K562 (cell line): ENCODE measurements around the gene LLCFC1. TPM values are rescaled to one million over a fixed set of nuclear protein-coding genes. Genes with fewer than 3 reads are reported as not detected.

Experiments used
- CC2D1A ChIP-seq: fragments of 450-650 bp; IDR thresholded peaks from 2 replicates; pipeline ENCODE4 v1.6.1; 2017; ENCODE audit warnings: mild to moderate bottlenecking
- DEAF1 ChIP-seq: fragments of 450-650 bp; formaldehyde crosslinking; IDR thresholded peaks from 2 replicates; pipeline ENCODE4 v1.4.0; 2020; ENCODE audit warnings: mild to moderate bottlenecking, moderate library complexity
- FOXJ3 ChIP-seq: sonication (generic); formaldehyde crosslinking; IDR thresholded peaks from 2 replicates; pipeline ENCODE4 v1.4.0; 2020; ENCODE audit warnings: mild to moderate bottlenecking, missing genetic modification reagents
- FOXP1 ChIP-seq: sonication (generic); formaldehyde crosslinking; IDR thresholded peaks from 2 replicates; pipeline ENCODE4 v1.8.0; 2022; ENCODE audit warnings: mild to moderate bottlenecking, missing genetic modification reagents
- polyA plus RNA-seq, 8 experiments: library from polyadenylated mRNA; depleted of rRNA in 4 of 8; stranded (reverse) in 5 of 8; unstranded in 3 of 8; fragments of >200 nt; fragmentation: Nextera tagmentation in 2 of 8; fragmentation: Illumina TruSeq in 1 of 8; extraction: Ambion mirVana in 2 of 8; extraction: Trizol in 1 of 8; gene quantifications; 2 replicates each; pipeline versions ENCODE4 v1.2.1 to v1.2.3, GENCODE V29; 2011 to 2014; ENCODE audit warnings: inconsistent platforms in 1 of 8, missing spikeins in 1 of 8
- total RNA-seq, 7 experiments: library from RNA; depleted of rRNA in 6 of 7; stranded (reverse); fragments of >200 nt in 6 of 7; fragmentation: Illumina TruSeq in 2 of 7; extraction: Trizol in 2 of 7; gene quantifications; 2 replicates each; pipeline versions ENCODE4 v1.2.1 to v1.2.3, GENCODE V29; 2011 to 2021; ENCODE audit warnings: low replicate concordance in 1 of 7
- TF ChIP-seq, protein P1 (sequence below): fragments of 250-450 bp; sonication (Bioruptor Pico); IDR thresholded peaks from 2 replicates; pipeline ENCODE4 v1.4.0; 2020

Gene LLCFC1
- total and polyA plus RNA-seq, 9 of the 15 experiments (the other 6 are each of a cell fraction or from before 2014, with no cell fraction given) = not detected

DNA sequence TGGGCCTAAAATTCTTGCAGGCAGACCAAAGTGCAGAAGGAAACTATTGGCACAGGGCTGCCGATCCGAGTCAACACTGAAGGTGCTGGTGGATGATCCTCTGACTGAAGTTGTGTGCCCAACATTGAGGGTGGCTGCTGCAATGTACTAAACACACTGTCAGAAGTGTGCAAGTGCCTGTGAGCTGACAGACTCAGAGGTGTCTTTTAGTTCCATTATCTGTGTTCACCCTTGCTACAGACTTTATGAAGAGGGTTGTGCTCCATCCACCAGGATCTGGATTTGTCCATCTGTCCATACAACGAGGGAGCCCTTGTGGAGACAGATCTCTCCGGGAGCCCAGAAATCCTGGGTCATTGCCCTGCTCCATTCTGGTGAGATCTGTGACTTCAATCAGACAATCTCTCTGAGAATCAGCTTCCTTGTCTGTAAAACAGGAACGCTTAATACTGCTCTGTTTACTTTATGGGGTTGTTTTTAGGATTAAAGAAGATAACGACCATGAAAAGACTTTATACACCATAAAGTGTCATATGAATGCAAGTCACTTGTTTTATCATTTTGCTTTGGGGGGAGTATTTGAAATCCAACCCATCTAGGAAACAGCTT, 44.2 kb upstream of the LLCFC1 start (continued):
- TF ChIP-seq DEAF1 (CRISPR knock-in tag) (no peak), FOXP1 (no peak), FOXJ3 (no peak), CC2D1A (no peak)
- TF ChIP-seq, protein P1, sequence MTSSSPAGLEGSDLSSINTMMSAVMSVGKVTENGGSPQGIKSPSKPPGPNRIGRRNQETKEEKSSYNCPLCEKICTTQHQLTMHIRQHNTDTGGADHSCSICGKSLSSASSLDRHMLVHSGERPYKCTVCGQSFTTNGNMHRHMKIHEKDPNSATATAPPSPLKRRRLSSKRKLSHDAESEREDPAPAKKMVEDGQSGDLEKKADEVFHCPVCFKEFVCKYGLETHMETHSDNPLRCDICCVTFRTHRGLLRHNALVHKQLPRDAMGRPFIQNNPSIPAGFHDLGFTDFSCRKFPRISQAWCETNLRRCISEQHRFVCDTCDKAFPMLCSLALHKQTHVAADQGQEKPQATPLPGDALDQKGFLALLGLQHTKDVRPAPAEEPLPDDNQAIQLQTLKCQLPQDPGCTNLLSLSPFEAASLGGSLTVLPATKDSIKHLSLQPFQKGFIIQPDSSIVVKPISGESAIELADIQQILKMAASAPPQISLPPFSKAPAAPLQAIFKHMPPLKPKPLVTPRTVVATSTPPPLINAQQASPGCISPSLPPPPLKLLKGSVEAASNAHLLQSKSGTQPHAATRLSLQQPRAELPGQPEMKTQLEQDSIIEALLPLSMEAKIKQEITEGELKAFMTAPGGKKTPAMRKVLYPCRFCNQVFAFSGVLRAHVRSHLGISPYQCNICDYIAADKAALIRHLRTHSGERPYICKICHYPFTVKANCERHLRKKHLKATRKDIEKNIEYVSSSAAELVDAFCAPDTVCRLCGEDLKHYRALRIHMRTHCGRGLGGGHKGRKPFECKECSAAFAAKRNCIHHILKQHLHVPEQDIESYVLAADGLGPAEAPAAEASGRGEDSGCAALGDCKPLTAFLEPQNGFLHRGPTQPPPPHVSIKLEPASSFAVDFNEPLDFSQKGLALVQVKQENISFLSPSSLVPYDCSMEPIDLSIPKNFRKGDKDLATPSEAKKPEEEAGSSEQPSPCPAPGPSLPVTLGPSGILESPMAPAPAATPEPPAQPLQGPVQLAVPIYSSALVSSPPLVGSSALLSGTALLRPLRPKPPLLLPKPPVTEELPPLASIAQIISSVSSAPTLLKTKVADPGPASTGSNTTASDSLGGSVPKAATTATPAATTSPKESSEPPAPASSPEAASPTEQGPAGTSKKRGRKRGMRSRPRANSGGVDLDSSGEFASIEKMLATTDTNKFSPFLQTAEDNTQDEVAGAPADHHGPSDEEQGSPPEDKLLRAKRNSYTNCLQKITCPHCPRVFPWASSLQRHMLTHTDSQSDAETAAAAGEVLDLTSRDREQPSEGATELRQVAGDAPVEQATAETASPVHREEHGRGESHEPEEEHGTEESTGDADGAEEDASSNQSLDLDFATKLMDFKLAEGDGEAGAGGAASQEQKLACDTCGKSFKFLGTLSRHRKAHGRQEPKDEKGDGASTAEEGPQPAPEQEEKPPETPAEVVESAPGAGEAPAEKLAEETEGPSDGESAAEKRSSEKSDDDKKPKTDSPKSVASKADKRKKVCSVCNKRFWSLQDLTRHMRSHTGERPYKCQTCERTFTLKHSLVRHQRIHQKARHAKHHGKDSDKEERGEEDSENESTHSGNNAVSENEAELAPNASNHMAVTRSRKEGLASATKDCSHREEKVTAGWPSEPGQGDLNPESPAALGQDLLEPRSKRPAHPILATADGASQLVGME (CRISPR knock-in tag) = no peak
